KMS-11 (cell line): ENCODE results near the gene NIPBL.

Experiments
- H2AFZ ChIP-seq: fragments of 200-600 bp; sonication (generic); 2 replicates; pipeline ENCODE4 v1.6.1; 2016; ENCODE audit warnings: antibody characterized with exemption, mixed run types, low read depth
- H3K27ac ChIP-seq: fragments of 200-600 bp; sonication (generic); 2 replicates; pipeline ENCODE4 v1.6.1; 2016; ENCODE audit warnings: mild to moderate bottlenecking, mixed run types
- H3K27me3 ChIP-seq: fragments of 200-600 bp; sonication (generic); 2 replicates; pipeline ENCODE4 v1.6.1; 2017; ENCODE audit warnings: mild to moderate bottlenecking, low read depth, mixed run types, moderate library complexity; ENCODE audit not compliant: insufficient read depth
- H3K36me3 ChIP-seq: fragments of 200-600 bp; sonication (generic); 2 replicates; pipeline ENCODE4 v1.6.1; 2017; ENCODE audit warnings: mild to moderate bottlenecking, mixed run types; ENCODE audit not compliant: insufficient read depth
- H3K4me1 ChIP-seq: fragments of 200-600 bp; sonication (generic); 2 replicates; pipeline ENCODE4 v1.6.1; 2016; ENCODE audit warnings: mild to moderate bottlenecking, low read depth, mixed run types; ENCODE audit not compliant: poor library complexity, severe bottlenecking
- H3K4me2 ChIP-seq: fragments of 200-600 bp; sonication (generic); 2 replicates; pipeline ENCODE4 v1.7.0; 2016; ENCODE audit warnings: mild to moderate bottlenecking, mixed run types
- H3K4me3 ChIP-seq: fragments of 200-600 bp; sonication (generic); IDR thresholded peaks from 2 replicates; pipeline ENCODE4 v1.6.1; 2017; ENCODE audit warnings: low read depth, low read length, mixed read lengths; ENCODE audit not compliant: insufficient read depth
- H3K79me2 ChIP-seq: fragments of 200-600 bp; sonication (generic); 2 replicates; pipeline ENCODE4 v1.6.1; 2016; ENCODE audit warnings: low read depth, mixed run types; ENCODE audit not compliant: insufficient read depth
- H3K9ac ChIP-seq: fragments of 200-600 bp; sonication (generic); 2 replicates; pipeline ENCODE4 v1.6.1; 2016; ENCODE audit warnings: mild to moderate bottlenecking, mixed run types
- H4K20me1 ChIP-seq: fragments of 200-600 bp; sonication (generic); 2 replicates; pipeline ENCODE4 v1.6.1; 2016; ENCODE audit warnings: mild to moderate bottlenecking, mixed run types; ENCODE audit not compliant: insufficient read depth
- CTCF ChIP-seq: fragments of 200-600 bp; sonication (generic); conservative IDR thresholded peaks from 2 replicates; pipeline ENCODE4 v1.6.1; 2017; ENCODE audit warnings: low read depth, mild to moderate bottlenecking, antibody characterized with exemption, low read length, moderate library complexity, mixed read lengths

Gene NIPBL

GRCh38 chr5:37037840-37038239, 161.3 kb downstream of the NIPBL start:
- H2AFZ ChIP-seq: no peak overlapping the region
- no peak overlapping the region for H3K27ac ChIP-seq
- H3K4me1 ChIP-seq: no peaks in the 10 kb centered on the region
- no peaks in the 10 kb centered on the region for H3K27me3 ChIP-seq
- no peaks in the 10 kb centered on the region for H3K79me2 ChIP-seq
- H3K4me2 ChIP-seq: no peak overlapping the region
- H3K4me3 ChIP-seq: no peak overlapping the region
- no peak overlapping the region for H3K9ac ChIP-seq
- no peaks in the 10 kb centered on the region for H3K36me3 ChIP-seq
- no peak for TF ChIP-seq CTCF
- no peaks in the 10 kb centered on the region for H4K20me1 ChIP-seq

- Histone ChIP-seq H3K79me2 (no peaks in the 10 kb centered on the region), H3K9ac (no peak overlapping the region), H2AFZ (no peak overlapping the region), H3K4me3 (no peak overlapping the region), H3K4me2 (no peak overlapping the region), H3K36me3 (no peaks in the 10 kb centered on the region), H3K4me1 (no peaks in the 10 kb centered on the region), H3K27ac (no peak overlapping the region), H3K27me3 (no peaks in the 10 kb centered on the region), H4K20me1 (no peaks in the 10 kb centered on the region)
- TF ChIP-seq CTCF: no peak
Measured at GRCh38 chr5:37039824-37040223, 163.3 kb downstream of the NIPBL start.

- no peaks in the 10 kb centered on the region for H4K20me1 ChIP-seq
- H3K4me1 ChIP-seq: no peaks in the 10 kb centered on the region
- H3K4me2 ChIP-seq: no peak overlapping the region
- no peak overlapping the region for H3K9ac ChIP-seq
- no peak overlapping the region for H3K27ac ChIP-seq
- no peaks in the 10 kb centered on the region for H3K79me2 ChIP-seq
- TF ChIP-seq CTCF: no peak
- H2AFZ ChIP-seq: no peak overlapping the region
- H3K36me3 ChIP-seq: no peaks in the 10 kb centered on the region
- H3K4me3 ChIP-seq: no peak overlapping the region
- H3K27me3 ChIP-seq: no peaks in the 10 kb centered on the region
Measured at GRCh38 chr5:37043693-37044092, 167.1 kb downstream of the NIPBL start.

GRCh38 chr5:37044120-37044519, 167.6 kb downstream of the NIPBL start:
- H3K4me2 ChIP-seq: no peak overlapping the region
- H3K27me3 ChIP-seq: no peaks in the 10 kb centered on the region
- no peak overlapping the region for H2AFZ ChIP-seq
- H3K79me2 ChIP-seq: no peaks in the 10 kb centered on the region
- H3K4me1 ChIP-seq: no peaks in the 10 kb centered on the region
- no peak overlapping the region for H3K4me3 ChIP-seq
- H3K9ac ChIP-seq: no peak overlapping the region
- H3K27ac ChIP-seq: no peak overlapping the region
- no peaks in the 10 kb centered on the region for H4K20me1 ChIP-seq
- H3K36me3 ChIP-seq: no peaks in the 10 kb centered on the region
- no peak for TF ChIP-seq CTCF

GRCh38 chr5:37045703-37046102, 169.1 kb downstream of the NIPBL start:
- TF ChIP-seq CTCF: no peak
- Histone ChIP-seq H3K36me3 (no peaks in the 10 kb centered on the region), H3K4me2 (no peak overlapping the region), H3K79me2 (no peaks in the 10 kb centered on the region), H3K4me1 (no peaks in the 10 kb centered on the region), H3K4me3 (no peak overlapping the region), H2AFZ (no peak overlapping the region), H3K9ac (no peak overlapping the region), H3K27me3 (no peaks in the 10 kb centered on the region), H3K27ac (no peak overlapping the region), H4K20me1 (no peaks in the 10 kb centered on the region)
